NCI-H1092 (cell line): Measurements from ENCODE around the gene CA5A.
"Not testable (repeated sequence)": the region's sequence is repeated elsewhere in the genome, so short reads cannot be mapped to it uniquely, and the experiment has no call there.

Source experiments
- DNase-seq: peaks from one replicate; lab custom pipeline; 2025; lab: John Stamatoyannopoulos, UW

CA5A gene

GRCh38 chr16:87868254-87869029 is 67.9 kb downstream of the CA5A start:
- not testable (repeated sequence) for DNase-seq

- DNase-seq, result not testable (repeated sequence)
Observed at GRCh38 chr16:87865902-87866555, 70.3 kb downstream of the CA5A start.

- DNase-seq, result no peak
Observed at GRCh38 chr16:87864331-87864989, 71.9 kb downstream of the CA5A start.

GRCh38 chr16:87863327-87863635 is 73.0 kb downstream of the CA5A start:
- not testable (repeated sequence) for DNase-seq

- not testable (repeated sequence) for DNase-seq
Observed at GRCh38 chr16:87862597-87863326, 73.6 kb downstream of the CA5A start.

- DNase-seq, result not testable (repeated sequence)
Observed at GRCh38 chr16:87861300-87862099, 74.8 kb downstream of the CA5A start.

- DNase-seq, result no peak
Observed at GRCh38 chr16:87860553-87861299, 75.6 kb downstream of the CA5A start.

- DNase-seq, result not testable (repeated sequence)
Observed at GRCh38 chr16:87858151-87858993, 78.0 kb downstream of the CA5A start.

- DNase-seq, result no peak
Observed at GRCh38 chr16:87856791-87857228, 79.5 kb downstream of the CA5A start.

GRCh38 chr16:87855852-87856715 is 80.2 kb downstream of the CA5A start:
- DNase-seq, result no peak

GRCh38 chr16:87854907-87855683 is 81.2 kb downstream of the CA5A start:
- no peak for DNase-seq

GRCh38 chr16:87854053-87854906 is 82.0 kb downstream of the CA5A start:
- no peak for DNase-seq

GRCh38 chr16:87853411-87854052 is 82.8 kb downstream of the CA5A start:
- peak; percentile 47 for DNase-seq

- DNase-seq, result no peak
Observed at GRCh38 chr16:87851601-87852000, 84.7 kb downstream of the CA5A start.

- DNase-seq, result no peak
Observed at GRCh38 chr16:87851141-87851587, 85.2 kb downstream of the CA5A start.
